Ovary (tissue), 3 donors: Measurements from ENCODE around the gene PFDN6.

ENCODE experiments used
- EP300 ChIP-seq: sonication (generic); formaldehyde crosslinking; IDR thresholded peaks from one replicate; pipeline ENCODE4 v1.6.1; 2017; ENCODE audit warnings: antibody characterized with exemption
- POLR2A ChIP-seq: fragments of 450-650 bp; IDR thresholded peaks from one replicate; pipeline ENCODE4 v1.6.1; 2017; ENCODE audit warnings: antibody characterized with exemption, mild to moderate bottlenecking, moderate library complexity
- TF ChIP-seq, protein P1 (sequence below), 3 donors: fragments of 450-650 bp in 2 of 3; fragments of 200-600 bp in 1 of 3; IDR thresholded peaks; one replicate each; pipeline versions ENCODE4 v1.5.1 to v1.8.0; 2016 to 2022; ENCODE audit warnings: antibody characterized with exemption in 3 of 3, mild to moderate bottlenecking in 1 of 3
- donor health status: DM: no; HTN: no; CAD: no.

DNA sequence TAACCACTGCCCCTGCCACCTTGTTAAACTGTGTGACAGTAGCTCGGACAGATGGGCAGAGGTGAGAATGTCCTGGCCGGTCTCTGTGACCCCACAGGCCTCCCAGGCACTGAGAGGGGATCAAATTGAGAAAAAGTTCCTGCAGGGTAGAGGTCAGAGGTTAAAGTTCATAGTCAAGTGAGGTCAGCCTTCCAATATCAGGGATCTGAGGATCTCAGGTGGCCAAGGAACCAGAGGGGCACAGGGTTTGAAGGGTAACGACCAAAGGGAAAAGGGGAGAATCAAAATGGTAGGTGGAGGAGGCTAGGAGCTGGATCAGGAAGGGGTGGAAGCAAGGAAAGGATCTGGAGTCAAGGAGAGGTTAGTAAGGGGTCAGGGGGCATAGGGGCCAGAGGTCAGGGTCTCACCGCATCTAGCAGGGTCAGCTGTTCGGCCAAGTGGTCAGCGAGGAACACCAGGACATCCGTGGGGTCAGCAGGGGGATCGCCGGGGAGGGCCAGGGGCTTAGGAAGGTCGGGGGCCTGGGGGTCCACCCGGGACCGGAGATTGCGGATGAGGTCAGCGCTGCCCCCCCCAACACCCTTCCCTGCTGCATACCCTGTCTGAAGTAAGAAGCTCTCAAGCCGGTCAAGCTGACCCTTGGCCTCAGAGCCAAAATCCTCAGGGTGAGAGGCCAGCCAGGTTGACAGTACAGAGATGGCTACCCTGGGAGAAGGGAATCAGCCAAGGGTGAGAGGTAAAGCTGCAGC lies 6.4 kb downstream of the PFDN6 start:
- TF ChIP-seq, protein P1, sequence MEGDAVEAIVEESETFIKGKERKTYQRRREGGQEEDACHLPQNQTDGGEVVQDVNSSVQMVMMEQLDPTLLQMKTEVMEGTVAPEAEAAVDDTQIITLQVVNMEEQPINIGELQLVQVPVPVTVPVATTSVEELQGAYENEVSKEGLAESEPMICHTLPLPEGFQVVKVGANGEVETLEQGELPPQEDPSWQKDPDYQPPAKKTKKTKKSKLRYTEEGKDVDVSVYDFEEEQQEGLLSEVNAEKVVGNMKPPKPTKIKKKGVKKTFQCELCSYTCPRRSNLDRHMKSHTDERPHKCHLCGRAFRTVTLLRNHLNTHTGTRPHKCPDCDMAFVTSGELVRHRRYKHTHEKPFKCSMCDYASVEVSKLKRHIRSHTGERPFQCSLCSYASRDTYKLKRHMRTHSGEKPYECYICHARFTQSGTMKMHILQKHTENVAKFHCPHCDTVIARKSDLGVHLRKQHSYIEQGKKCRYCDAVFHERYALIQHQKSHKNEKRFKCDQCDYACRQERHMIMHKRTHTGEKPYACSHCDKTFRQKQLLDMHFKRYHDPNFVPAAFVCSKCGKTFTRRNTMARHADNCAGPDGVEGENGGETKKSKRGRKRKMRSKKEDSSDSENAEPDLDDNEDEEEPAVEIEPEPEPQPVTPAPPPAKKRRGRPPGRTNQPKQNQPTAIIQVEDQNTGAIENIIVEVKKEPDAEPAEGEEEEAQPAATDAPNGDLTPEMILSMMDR (IDR thresholded peaks at IDR 0.05): no peak
- no peak for TF ChIP-seq POLR2A
- no peak for TF ChIP-seq EP300
